Peyer's patch (tissue), 4 donors: Measurements from ENCODE around the gene NFKBIL1.

Experiments
- POLR2A ChIP-seq, 2 donors: fragments of 450-650 bp; IDR thresholded peaks; one replicate each; pipeline ENCODE4 v1.5.1; 2017; ENCODE audit warnings: antibody characterized with exemption in 2 of 2, mild to moderate bottlenecking in 2 of 2, moderate library complexity in 2 of 2
- TF ChIP-seq, protein P1 (sequence below), 6 experiments: fragments of 450-650 bp in 4 of 6; fragments of 200-600 bp in 2 of 6; sonication (generic) in 1 of 6; IDR thresholded peaks; one replicate each; pipeline ENCODE4 v1.5.1; 2017 to 2019; ENCODE audit warnings: antibody characterized with exemption in 6 of 6, mild to moderate bottlenecking in 3 of 6, moderate library complexity in 1 of 6

GRCh38 chr6:31502586-31502985, 44.8 kb upstream of the NFKBIL1 start:
- TF ChIP-seq, protein P1, sequence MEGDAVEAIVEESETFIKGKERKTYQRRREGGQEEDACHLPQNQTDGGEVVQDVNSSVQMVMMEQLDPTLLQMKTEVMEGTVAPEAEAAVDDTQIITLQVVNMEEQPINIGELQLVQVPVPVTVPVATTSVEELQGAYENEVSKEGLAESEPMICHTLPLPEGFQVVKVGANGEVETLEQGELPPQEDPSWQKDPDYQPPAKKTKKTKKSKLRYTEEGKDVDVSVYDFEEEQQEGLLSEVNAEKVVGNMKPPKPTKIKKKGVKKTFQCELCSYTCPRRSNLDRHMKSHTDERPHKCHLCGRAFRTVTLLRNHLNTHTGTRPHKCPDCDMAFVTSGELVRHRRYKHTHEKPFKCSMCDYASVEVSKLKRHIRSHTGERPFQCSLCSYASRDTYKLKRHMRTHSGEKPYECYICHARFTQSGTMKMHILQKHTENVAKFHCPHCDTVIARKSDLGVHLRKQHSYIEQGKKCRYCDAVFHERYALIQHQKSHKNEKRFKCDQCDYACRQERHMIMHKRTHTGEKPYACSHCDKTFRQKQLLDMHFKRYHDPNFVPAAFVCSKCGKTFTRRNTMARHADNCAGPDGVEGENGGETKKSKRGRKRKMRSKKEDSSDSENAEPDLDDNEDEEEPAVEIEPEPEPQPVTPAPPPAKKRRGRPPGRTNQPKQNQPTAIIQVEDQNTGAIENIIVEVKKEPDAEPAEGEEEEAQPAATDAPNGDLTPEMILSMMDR (IDR thresholded peaks at IDR 0.05), result no peak
- TF ChIP-seq POLR2A (IDR thresholded peaks at IDR 0.05), result no peak
